HepG2 (cell line): Measurements from ENCODE around the gene MZT2A. TPM values are rescaled to one million over a fixed set of nuclear protein-coding genes. Genes with fewer than 3 reads are reported as not detected.

Experiments used
- GZF1 ChIP-seq: sonication (generic); formaldehyde crosslinking; IDR thresholded peaks from 2 replicates; pipeline ENCODE4 v1.5.1; 2020; ENCODE audit warnings: mild to moderate bottlenecking, missing genetic modification reagents
- HOXA5 ChIP-seq: sonication (generic); formaldehyde crosslinking; IDR thresholded peaks from 2 replicates; pipeline ENCODE4 v1.4.0; 2020; ENCODE audit warnings: missing genetic modification reagents
- KAT7 ChIP-seq: IDR thresholded peaks from 2 replicates; pipeline ENCODE4 v1.6.1; 2018; ENCODE audit warnings: borderline replicate concordance, missing compliant biosample characterization
- LBX2 ChIP-seq: sonication (generic); formaldehyde crosslinking; IDR thresholded peaks from 2 replicates; pipeline ENCODE4 v1.5.0; 2020; ENCODE audit warnings: missing genetic modification reagents, mild to moderate bottlenecking, borderline replicate concordance
- PBX2 ChIP-seq: IDR thresholded peaks from 2 replicates; pipeline ENCODE4 v1.6.1; 2016; ENCODE audit warnings: control low read depth
- PRDM15 ChIP-seq: sonication (generic); formaldehyde crosslinking; IDR thresholded peaks from 2 replicates; pipeline ENCODE4 v1.4.0; 2020; ENCODE audit warnings: missing genetic modification reagents
- U2AF1 ChIP-seq: fragments of 200-400 bp; formaldehyde crosslinking; optimal IDR thresholded peaks from 2 replicates; pipeline ENCODE3; 2017; ENCODE audit warnings: mild to moderate bottlenecking, low read depth, low read length
- ZNF317 ChIP-seq: sonication (generic); formaldehyde crosslinking; IDR thresholded peaks from 2 replicates; pipeline ENCODE4 v1.5.0; 2020; ENCODE audit warnings: mild to moderate bottlenecking, missing genetic modification reagents
- ZNF484 ChIP-seq: sonication (generic); formaldehyde crosslinking; IDR thresholded peaks from 2 replicates; pipeline ENCODE4 v1.5.1; 2020; ENCODE audit warnings: mild to moderate bottlenecking, low read depth, missing genetic modification reagents, borderline replicate concordance
- ZNF720 ChIP-seq: sonication (generic); formaldehyde crosslinking; IDR thresholded peaks from 2 replicates; pipeline ENCODE4 v1.4.0; 2020; ENCODE audit warnings: missing genetic modification reagents
- ZNF879 ChIP-seq: sonication (generic); formaldehyde crosslinking; IDR thresholded peaks from 2 replicates; pipeline ENCODE4 v1.8.1; 2023; ENCODE audit warnings: missing genetic modification reagents
- ZXDC ChIP-seq: sonication (generic); formaldehyde crosslinking; IDR thresholded peaks from 2 replicates; pipeline ENCODE4 v1.5.0; 2020; ENCODE audit warnings: mild to moderate bottlenecking, missing genetic modification reagents
- polyA plus RNA-seq, 8 experiments: library from polyadenylated mRNA; depleted of rRNA in 3 of 8; stranded (reverse) in 7 of 8; unstranded in 1 of 8; fragments of >200 nt; fragmentation: Illumina TruSeq in 4 of 8; extraction: Trizol in 4 of 8; gene quantifications; 2 replicates each; pipeline versions ENCODE4 v1.2.1 to v1.2.3, GENCODE V29; 2011 to 2016; ENCODE audit warnings: low read depth in 4 of 8, missing spikeins in 1 of 8, mixed read lengths in 1 of 8; ENCODE audit not compliant: insufficient read depth in 1 of 8
- total RNA-seq, 5 experiments: library from RNA; depleted of rRNA; stranded (reverse); fragments of >200 nt; fragmentation: Illumina TruSeq; extraction: Trizol; gene quantifications; 2 replicates each; pipeline ENCODE4 v1.2.3, GENCODE V29; 2016; ENCODE audit warnings: low read depth in 1 of 5
- TF ChIP-seq, protein P1 (sequence below): sonication (generic); formaldehyde crosslinking; IDR thresholded peaks from 2 replicates; pipeline ENCODE4 v1.9.0; 2021; ENCODE audit warnings: missing genetic modification reagents, borderline replicate concordance

MZT2A gene
- total and polyA plus RNA-seq, 2 of the 13 experiments (the other 11 are each of a cell fraction or from before 2014, with no cell fraction given) = 221 to 349 TPM

DNA sequence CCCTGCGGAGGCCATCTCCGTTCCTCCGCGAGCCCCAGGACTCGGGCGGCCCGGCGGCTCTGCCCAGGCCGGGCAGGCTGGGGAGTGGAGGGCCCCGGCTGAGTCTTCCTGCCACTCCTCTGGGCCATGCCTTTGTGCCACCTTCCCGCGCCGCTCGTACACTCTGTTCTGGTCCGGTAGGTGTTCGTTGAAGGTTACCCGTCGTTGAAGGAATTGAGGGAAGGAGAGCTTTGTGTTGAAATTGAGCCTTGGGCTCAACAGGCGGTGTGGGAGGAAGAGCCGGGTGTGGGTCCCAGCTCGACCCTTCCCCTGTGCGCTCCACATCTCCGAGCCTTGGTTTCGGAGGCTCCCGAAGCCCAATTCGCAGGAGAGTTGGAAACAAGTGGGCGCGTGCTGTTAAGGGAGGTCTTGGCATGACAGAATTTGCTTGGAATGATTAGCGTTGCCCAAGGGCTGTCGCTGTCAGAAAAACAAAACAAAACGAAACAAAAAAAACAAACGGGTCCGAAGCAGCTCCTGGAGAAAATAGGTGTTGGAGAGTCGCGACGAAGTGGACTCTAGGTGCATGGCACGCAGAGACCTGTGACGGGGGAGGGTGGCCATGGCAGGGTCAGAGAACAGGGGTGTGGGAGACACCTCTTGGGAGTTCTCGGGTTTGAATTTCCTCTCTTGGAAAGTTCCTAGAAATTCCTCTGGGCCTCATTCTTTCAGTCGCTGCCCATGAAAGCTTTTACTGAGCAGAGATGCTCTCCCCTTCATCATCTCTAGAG, 1.2 kb upstream of the MZT2A start (continued):
- TF ChIP-seq PBX2 (no peak), LBX2 (CRISPR knock-in tag) (no peak), ZNF879 (CRISPR knock-in tag) (no peak), ZNF484 (no peak), ZXDC (CRISPR knock-in tag) (no peak), GZF1 (0 out of 2 replicates have a peak, but pooled peaks have one; percentile 16), ZNF720 (CRISPR knock-in tag) (no peak), ZNF317 (no peak), PRDM15 (CRISPR knock-in tag) (no peak), HOXA5 (CRISPR knock-in tag) (peak; percentile 83; the same call in 1 of the 2 replicates), U2AF1 (no peak), KAT7 (0 out of 2 replicates have a peak, but pooled peaks have one; percentile 17)
- TF ChIP-seq, protein P1, sequence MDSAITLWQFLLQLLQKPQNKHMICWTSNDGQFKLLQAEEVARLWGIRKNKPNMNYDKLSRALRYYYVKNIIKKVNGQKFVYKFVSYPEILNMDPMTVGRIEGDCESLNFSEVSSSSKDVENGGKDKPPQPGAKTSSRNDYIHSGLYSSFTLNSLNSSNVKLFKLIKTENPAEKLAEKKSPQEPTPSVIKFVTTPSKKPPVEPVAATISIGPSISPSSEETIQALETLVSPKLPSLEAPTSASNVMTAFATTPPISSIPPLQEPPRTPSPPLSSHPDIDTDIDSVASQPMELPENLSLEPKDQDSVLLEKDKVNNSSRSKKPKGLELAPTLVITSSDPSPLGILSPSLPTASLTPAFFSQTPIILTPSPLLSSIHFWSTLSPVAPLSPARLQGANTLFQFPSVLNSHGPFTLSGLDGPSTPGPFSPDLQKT (CRISPR knock-in tag) = no peak
